Upper lobe of right lung (tissue), 1 donor: ENCODE measurements around the gene SHROOM3. TPM values are rescaled to one million over a fixed set of nuclear protein-coding genes. Genes with fewer than 3 reads are reported as not detected.
A peak's percentile ranks its signal among the peaks of the same experiment; 100 is the strongest.

Experiments used
- ATAC-seq: fragments of 200-7000 bp; cut with Tn5 transposase; one replicate; pipeline ENCODE4 v1.9.1; 2020; ENCODE audit warnings: mild to moderate bottlenecking, moderate library complexity
- DNase-seq: peaks from one replicate; pipeline ENCODE4 v3.0.0-alpha.2; 2020
- H3K27ac ChIP-seq: fragments of 200-600 bp; one replicate; pipeline ENCODE4 v1.8.0; 2022
- H3K27me3 ChIP-seq: fragments of 200-600 bp; one replicate; pipeline ENCODE4 v1.8.0; 2022; ENCODE audit warnings: mild to moderate bottlenecking
- H3K36me3 ChIP-seq: fragments of 200-600 bp; one replicate; pipeline ENCODE4 v1.8.0; 2022
- H3K4me1 ChIP-seq: fragments of 200-600 bp; one replicate; pipeline ENCODE4 v1.8.0; 2022
- H3K4me3 ChIP-seq: fragments of 200-600 bp; one replicate; pipeline ENCODE4 v1.8.0; 2022; ENCODE audit warnings: mild to moderate bottlenecking
- H3K9me3 ChIP-seq: fragments of 200-600 bp; one replicate; pipeline ENCODE4 v1.8.0; 2022
- CTCF ChIP-seq: fragments of 200-600 bp; IDR thresholded peaks from one replicate; pipeline ENCODE4 v1.8.0; 2022; ENCODE audit warnings: antibody characterized with exemption
- intact Hi-C: fragments of 100-400 bp; cut with DNase I; formaldehyde crosslinking; loops from one replicate; pipeline ENCODE4 v1.11.0; 2022
- total RNA-seq: library from RNA; stranded (reverse); fragmentation: NEBNext Ultra II Directional; extraction: Animal tissue kit (Norgen Biotek cat#: 25700); gene quantifications from one replicate; pipeline ENCODE4 v1.2.1, GENCODE V29; 2021
- donor health status: DM: no; HTN: yes; CAD: no; lungs with severe emphysema.

SHROOM3 gene
- total RNA-seq, 1 donor from 2014 or later = 73.3 TPM

- DNase-seq (no peak), ATAC-seq (no peak)
- no peak overlapping the region for H3K4me3 ChIP-seq
- no peaks in the 10 kb centered on the region for H3K9me3 ChIP-seq
- no peaks in the 10 kb centered on the region for H3K27me3 ChIP-seq
- H3K27ac ChIP-seq = no peak overlapping the region
- H3K36me3 ChIP-seq = peaks cover 5% of the 10 kb centered on the region
- TF ChIP-seq CTCF = no peak
- peaks cover 7% of the 10 kb centered on the region for H3K4me1 ChIP-seq
- intact Hi-C loops = no loop called here
These were observed 316.7 kb downstream of the SHROOM3 start for GRCh38 chr4:76751612-76752343.

- peak overlapping the region; percentile 47 for H3K27ac ChIP-seq
- no peaks in the 10 kb centered on the region for H3K27me3 ChIP-seq
- intact Hi-C loops = no loop called here
These were observed 318.0 kb downstream of the SHROOM3 start for GRCh38 chr4:76752861-76753501.

DNA sequence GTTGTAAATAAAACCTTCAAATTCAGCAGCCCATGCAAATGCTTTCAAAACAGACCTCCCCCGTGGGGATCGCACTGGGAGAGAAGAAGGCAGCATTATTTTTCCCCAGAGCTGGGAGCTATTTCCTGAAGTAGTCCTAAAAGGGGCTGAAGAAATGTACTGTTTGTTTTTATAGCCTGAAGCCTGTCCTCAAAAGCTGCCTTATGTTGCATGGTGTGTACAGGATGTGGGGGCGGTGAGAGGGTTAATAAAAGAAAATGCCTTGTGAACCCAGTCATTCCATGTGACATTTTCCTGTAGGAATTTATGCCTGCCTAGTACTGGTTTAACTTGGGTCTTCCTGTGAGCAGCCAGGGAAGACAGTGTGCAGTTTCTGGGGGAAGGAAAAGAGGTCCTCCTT is 318.8 kb downstream of the SHROOM3 start:
- peak; percentile 12 for ATAC-seq
- intact Hi-C loops = no loop called here
- H3K36me3 ChIP-seq = peaks cover 5% of the 10 kb centered on the region
- DNase-seq = no peak
- H3K27me3 ChIP-seq = no peaks in the 10 kb centered on the region
- H3K4me3 ChIP-seq = peak overlapping the region; percentile 9
- no peaks in the 10 kb centered on the region for H3K9me3 ChIP-seq
- peak overlapping the region; percentile 52 for H3K27ac ChIP-seq
- no peak for TF ChIP-seq CTCF
- peaks cover 16% of the 10 kb centered on the region for H3K4me1 ChIP-seq

More at GRCh38 chr4:76752861-76753501, 318.0 kb downstream of the SHROOM3 start:
- no peak for TF ChIP-seq CTCF
- peak; percentile 53 for ATAC-seq
- DNase-seq = no peak
- Histone ChIP-seq H3K36me3 (peaks cover 5% of the 10 kb centered on the region), H3K9me3 (no peaks in the 10 kb centered on the region), H3K4me1 (peaks cover 13% of the 10 kb centered on the region), H3K4me3 (peak overlapping the region; percentile 9)

- Histone ChIP-seq H3K27me3 (no peaks in the 10 kb centered on the region), H3K9me3 (no peaks in the 10 kb centered on the region), H3K27ac (peak overlapping the region; percentile 52), H3K4me3 (no peak overlapping the region), H3K4me1 (peaks cover 16% of the 10 kb centered on the region), H3K36me3 (peaks cover 5% of the 10 kb centered on the region)
- intact Hi-C loops = no loop called here
- ATAC-seq = peak; percentile 16
- DNase-seq = no peak
- no peak for TF ChIP-seq CTCF
These were observed 319.4 kb downstream of the SHROOM3 start for GRCh38 chr4:76754439-76754838.

GRCh38 chr4:76755756-76756155 is 320.7 kb downstream of the SHROOM3 start:
- no peak overlapping the region for H3K27ac ChIP-seq

More at GRCh38 chr4:76755756-76756155, 320.7 kb downstream of the SHROOM3 start:
- H3K36me3 ChIP-seq = peaks cover 5% of the 10 kb centered on the region
- TF ChIP-seq CTCF = no peak
- DNase-seq = no peak
- no peak for ATAC-seq
- H3K4me3 ChIP-seq = no peak overlapping the region
- no peaks in the 10 kb centered on the region for H3K9me3 ChIP-seq
- no peaks in the 10 kb centered on the region for H3K27me3 ChIP-seq
- peaks cover 16% of the 10 kb centered on the region for H3K4me1 ChIP-seq
- intact Hi-C loops = no loop called here
